Measurements from ENCODE around the gene RMI2. TPM values are rescaled to one million over a fixed set of nuclear protein-coding genes. Genes with fewer than 3 reads are reported as not detected.
A peak's percentile ranks its signal among the peaks of the same experiment; 100 is the strongest.

Gene RMI2
- total RNA-seq, 6 experiments from 2014 or later = 0.37 to 2.9 (median 1.0) TPM

GRCh38 chr16:11306381-11306780 lies 38.9 kb upstream of the RMI2 start:
- no peaks in the 10 kb centered on the region for H3K36me3 ChIP-seq
- no peaks in the 10 kb centered on the region for H3K27me3 ChIP-seq
- no peak for DNase-seq
- no peaks in the 10 kb centered on the region for H3K9me3 ChIP-seq
- WGBS (ENCODE audit: insufficient coverage, low coverage, low lambda C conversion rate, missing lambda C conversion rate) = 89% methylated on average over 3 of the region's 8 CpGs
- no peak for ATAC-seq
- H3K4me1 ChIP-seq = peaks cover 0 to 15% (median 0%) of the 10 kb centered on the region in 4 donors
- TF ChIP-seq CTCF (IDR thresholded peaks at IDR 0.05) (no peak), POLR2A (IDR thresholded peaks at IDR 0.05) (no peak)
- no peak overlapping the region for H3K27ac ChIP-seq
- H3K4me3 ChIP-seq = no peak overlapping the region
- intact Hi-C loops (cut with DNase I) = no loop called here

GRCh38 chr16:11306997-11307638 lies 38.1 kb upstream of the RMI2 start:
- Histone ChIP-seq H3K36me3 (no peaks in the 10 kb centered on the region), H3K9me3 (no peaks in the 10 kb centered on the region), H3K27me3 (no peaks in the 10 kb centered on the region), H3K4me3 (no peak overlapping the region), H3K4me1 (peaks cover 0 to 15% (median 0%) of the 10 kb centered on the region in 4 donors), H3K27ac (peak overlapping the region in 2 of 3 donors; percentile 6 to 57)
- peak in 1 of 3 donors; percentile 65 for DNase-seq
- 38% methylated on average over 6 of the region's 7 CpGs for WGBS (ENCODE audit: insufficient coverage, low coverage, low lambda C conversion rate, missing lambda C conversion rate)
- peak; percentile 75 to 92 (median 85) for ATAC-seq
- TF ChIP-seq CTCF (IDR thresholded peaks at IDR 0.05) = no peak
- no peak for TF ChIP-seq POLR2A (IDR thresholded peaks at IDR 0.05)
- intact Hi-C loops (cut with DNase I) = no loop called here

GRCh38 chr16:11307639-11308492 lies 37.4 kb upstream of the RMI2 start:
- Histone ChIP-seq H3K4me1 (peaks cover 0 to 15% (median 0%) of the 10 kb centered on the region in 4 donors), H3K9me3 (no peaks in the 10 kb centered on the region), H3K36me3 (no peaks in the 10 kb centered on the region), H3K4me3 (no peak overlapping the region), H3K27me3 (no peaks in the 10 kb centered on the region), H3K27ac (peak overlapping the region in 2 of 3 donors; percentile 6 to 57)
- intact Hi-C loops (cut with DNase I) = no loop called here
- TF ChIP-seq POLR2A (IDR thresholded peaks at IDR 0.05) (no peak), CTCF (IDR thresholded peaks at IDR 0.05) (no peak)
- no peak for DNase-seq
- ATAC-seq = peak in 3 of 4 donors; percentile 8 to 31 (median 25)
- 96% methylated on average over 7 of the region's 21 CpGs for WGBS (ENCODE audit: insufficient coverage, low coverage, low lambda C conversion rate, missing lambda C conversion rate)

- H3K27me3 ChIP-seq = no peaks in the 10 kb centered on the region
- no peaks in the 10 kb centered on the region for H3K9me3 ChIP-seq
- H3K4me3 ChIP-seq = no peak overlapping the region
- intact Hi-C loops (cut with DNase I) = no loop called here
- WGBS (ENCODE audit: insufficient coverage, low coverage, low lambda C conversion rate, missing lambda C conversion rate) = no CpG with 5 or more reads among the region's 15 CpGs
- H3K4me1 ChIP-seq = peaks cover 0 to 15% (median 0%) of the 10 kb centered on the region in 4 donors
- TF ChIP-seq CTCF (IDR thresholded peaks at IDR 0.05) (no peak), POLR2A (IDR thresholded peaks at IDR 0.05) (no peak)
- no peak for DNase-seq
- ATAC-seq = no peak
- no peak overlapping the region for H3K27ac ChIP-seq
- H3K36me3 ChIP-seq = no peaks in the 10 kb centered on the region
Observed at GRCh38 chr16:11308493-11309283, 36.6 kb upstream of the RMI2 start.
